H9 (cell line): ENCODE data around the gene EPB41L4B. TPM values are rescaled to one million over a fixed set of nuclear protein-coding genes. Genes with fewer than 3 reads are reported as not detected.

Source experiments
- DNase-seq: peaks from one replicate; pipeline ENCODE4 v3.0.0-alpha.2; 2017
- H2AFZ ChIP-seq: one replicate; pipeline ENCODE4 v1.6.1; 2013; ENCODE audit warnings: mild to moderate bottlenecking, low read length, control low read depth, moderate library complexity
- H2AK5ac ChIP-seq: 2 replicates; pipeline ENCODE4 v1.6.1; 2013; ENCODE audit warnings: low read length, control low read depth, mixed read lengths; ENCODE audit not compliant: insufficient read length
- H2BK120ac ChIP-seq: one replicate; pipeline ENCODE4 v1.6.1; 2013; ENCODE audit warnings: low read depth, mild to moderate bottlenecking, low read length, control low read depth, inconsistent platforms; ENCODE audit not compliant: poor library complexity, severe bottlenecking
- H2BK12ac ChIP-seq: 2 replicates; pipeline ENCODE4 v1.6.1; 2013; ENCODE audit warnings: low read length, control low read depth, mixed read lengths, low read depth; ENCODE audit not compliant: insufficient read length
- H2BK15ac ChIP-seq: 2 replicates; pipeline ENCODE4 v1.6.1; 2013; ENCODE audit warnings: low read depth, low read length, control low read depth
- H2BK20ac ChIP-seq: one replicate; pipeline ENCODE4 v1.6.1; 2013; ENCODE audit warnings: low read depth, mild to moderate bottlenecking, low read length, control low read depth, inconsistent platforms; ENCODE audit not compliant: poor library complexity, severe bottlenecking
- H2BK5ac ChIP-seq: 2 replicates; pipeline ENCODE4 v1.6.1; 2013; ENCODE audit warnings: low read length, control low read depth, mixed read lengths; ENCODE audit not compliant: insufficient read length
- H3K14ac ChIP-seq: 2 replicates; pipeline ENCODE4 v1.6.1; 2013; ENCODE audit warnings: low read length, control low read depth; ENCODE audit not compliant: insufficient read depth
- H3K18ac ChIP-seq: 2 replicates; pipeline ENCODE4 v1.6.1; 2013; ENCODE audit warnings: low read depth, mild to moderate bottlenecking, mixed read lengths, low read length, control low read depth; ENCODE audit not compliant: insufficient read length
- H3K23ac ChIP-seq: 2 replicates; pipeline ENCODE4 v1.6.1; 2013; ENCODE audit warnings: low read length, control low read depth, mixed read lengths, low read depth; ENCODE audit not compliant: insufficient read length
- H3K23me2 ChIP-seq: 2 replicates; pipeline ENCODE4 v1.6.1; 2013; ENCODE audit warnings: low read depth, mild to moderate bottlenecking, mixed read lengths, low read length, control low read depth; ENCODE audit not compliant: insufficient read length, poor library complexity, severe bottlenecking
- H3K27ac ChIP-seq: 2 replicates; pipeline ENCODE4 v1.5.1; 2013; ENCODE audit warnings: low read length, control low read depth, mixed read lengths, low read depth; ENCODE audit not compliant: insufficient read length
- H3K27me3 ChIP-seq: 2 replicates; pipeline ENCODE4 v1.6.1; 2013; ENCODE audit warnings: low read length, control low read depth, inconsistent platforms; ENCODE audit not compliant: insufficient read depth
- H3K4ac ChIP-seq: 2 replicates; pipeline ENCODE4 v1.6.1; 2013; ENCODE audit warnings: low read depth, mild to moderate bottlenecking, control low read depth, inconsistent platforms, low read length, moderate library complexity
- H3K4me1 ChIP-seq: 2 replicates; pipeline ENCODE4 v1.6.1; 2013; ENCODE audit warnings: low read length, control low read depth, inconsistent platforms; ENCODE audit not compliant: insufficient read depth
- H3K4me2 ChIP-seq: 2 replicates; pipeline ENCODE4 v1.6.1; 2013; ENCODE audit warnings: low read length, control low read depth, mixed read lengths; ENCODE audit not compliant: insufficient read length, insufficient read depth
- H3K56ac ChIP-seq: 2 replicates; pipeline ENCODE4 v1.6.1; 2013; ENCODE audit warnings: low read depth, mild to moderate bottlenecking, mixed read lengths, low read length, control low read depth; ENCODE audit not compliant: insufficient read length
- H3K79me1 ChIP-seq: 2 replicates; pipeline ENCODE4 v1.6.1; 2013; ENCODE audit warnings: low read depth, mild to moderate bottlenecking, moderate library complexity, low read length, control low read depth, inconsistent platforms; ENCODE audit not compliant: insufficient read depth, poor library complexity, severe bottlenecking
- H3K79me2 ChIP-seq: 2 replicates; pipeline ENCODE4 v1.6.1; 2013; ENCODE audit warnings: low read length, control low read depth, inconsistent platforms; ENCODE audit not compliant: insufficient read depth
- H3K9ac ChIP-seq: 2 replicates; pipeline ENCODE4 v1.6.1; 2013; ENCODE audit warnings: low read length, control low read depth, mixed read lengths; ENCODE audit not compliant: insufficient read length; ENCODE audit errors: extremely low read depth
- H3K9me3 ChIP-seq: one replicate; pipeline ENCODE4 v1.6.1; 2013; ENCODE audit warnings: low read depth, low read length, inconsistent platforms; ENCODE audit not compliant: control insufficient read depth
- H3T11ph ChIP-seq: one replicate; pipeline ENCODE4 v1.6.1; 2013; ENCODE audit warnings: mild to moderate bottlenecking, low read length, control low read depth, inconsistent platforms
- H4K20me1 ChIP-seq: one replicate; pipeline ENCODE4 v1.6.1; 2013; ENCODE audit not compliant: control insufficient read depth, insufficient read length, insufficient read depth
- H4K5ac ChIP-seq: 2 replicates; pipeline ENCODE4 v1.6.1; 2013; ENCODE audit warnings: low read depth, mild to moderate bottlenecking, mixed read lengths, low read length, control low read depth; ENCODE audit not compliant: insufficient read length
- H4K8ac ChIP-seq: replicated peaks from 2 replicates; pipeline ENCODE4 v1.6.1; 2013; ENCODE audit warnings: low read length, control low read depth, mixed read lengths, low read depth; ENCODE audit not compliant: insufficient read length
- H4K91ac ChIP-seq: 2 replicates; pipeline ENCODE4 v1.6.1; 2013; ENCODE audit warnings: low read depth, mild to moderate bottlenecking, moderate library complexity, mixed read lengths, low read length, control low read depth; ENCODE audit not compliant: insufficient read length
- H3K27ac Mint-ChIP-seq, 3 experiments: 2 replicates in 2 of 3; 3 replicates in 1 of 3; pipeline ENCODE4 v1.8.0; 2020 to 2021; ENCODE audit warnings: mixed read lengths in 3 of 3, mild to moderate bottlenecking in 1 of 3, moderate library complexity in 1 of 3
- H3K27me3 Mint-ChIP-seq: 2 replicates; pipeline ENCODE4 v1.8.0; 2021; ENCODE audit warnings: low read depth, mild to moderate bottlenecking, moderate library complexity, mixed read lengths
- H3K36me3 Mint-ChIP-seq, 3 experiments: 2 replicates in 2 of 3; 3 replicates in 1 of 3; pipeline ENCODE4 v1.8.0; 2020 to 2021; ENCODE audit warnings: low read depth in 3 of 3, mixed read lengths in 3 of 3; ENCODE audit not compliant: insufficient read depth in 1 of 3
- H3K4me1 Mint-ChIP-seq, 2 experiments: 2 replicates each; pipeline ENCODE4 v1.8.0; 2020; ENCODE audit warnings: mixed read lengths in 2 of 2
- H3K4me3 Mint-ChIP-seq, 2 experiments: 2 replicates in 1 of 2; 3 replicates in 1 of 2; pipeline ENCODE4 v1.8.0; 2020 to 2021; ENCODE audit warnings: mild to moderate bottlenecking in 2 of 2, mixed read lengths in 2 of 2, moderate library complexity in 1 of 2
- H3K9me3 Mint-ChIP-seq, 2 experiments: 2 replicates in 1 of 2; 3 replicates in 1 of 2; pipeline ENCODE4 v1.8.0; 2020; ENCODE audit warnings: mild to moderate bottlenecking in 2 of 2, mixed read lengths in 2 of 2, moderate library complexity in 1 of 2
- WGBS: extraction: QIAGEN DNeasy Blood & Tissue Kit; methylation state at CpG from one replicate; pipeline ENCODE4 v1.1.7; 2013; ENCODE audit warnings: missing lambda C conversion rate, low lambda C conversion rate, mixed read lengths; ENCODE audit not compliant: insufficient read length; ENCODE audit errors: extremely low coverage; 5-methylcytosine and 5-hydroxymethylcytosine counted together
- total RNA-seq: library from RNA; stranded (reverse); gene quantifications from 2 replicates; pipeline ENCODE4 v1.2.1, GENCODE V29; 2021
- TF ChIP-seq, protein P1 (sequence below): fragments of 200-600 bp; sonication (generic); conservative IDR thresholded peaks from 3 replicates; pipeline ENCODE4 v1.8.0; 2021; ENCODE audit warnings: antibody characterized with exemption, mild to moderate bottlenecking

The EPB41L4B gene
- total RNA-seq, 1 experiment from 2014 or later, result 18.9 TPM

DNA sequence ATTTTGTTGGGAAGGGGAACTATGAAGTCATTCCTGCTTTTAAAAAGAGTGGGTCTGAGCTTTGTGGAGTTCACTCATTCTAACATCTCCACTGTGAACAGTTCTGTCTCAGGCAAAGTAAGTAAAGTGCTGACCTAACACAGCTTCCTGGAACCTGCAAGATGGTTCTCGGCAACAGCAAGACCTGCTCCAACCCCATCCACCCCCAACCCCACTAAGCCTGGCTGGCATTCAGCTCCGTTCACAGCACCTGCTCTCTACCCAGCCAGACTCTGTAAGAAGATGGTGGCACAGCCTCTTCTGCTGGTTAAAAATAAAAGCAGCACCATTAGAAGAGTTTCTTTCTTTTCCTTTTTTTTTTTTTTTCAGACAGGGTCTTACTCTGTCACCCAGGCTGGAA is 42.0 kb downstream of the EPB41L4B start:
- TF ChIP-seq, protein P1, sequence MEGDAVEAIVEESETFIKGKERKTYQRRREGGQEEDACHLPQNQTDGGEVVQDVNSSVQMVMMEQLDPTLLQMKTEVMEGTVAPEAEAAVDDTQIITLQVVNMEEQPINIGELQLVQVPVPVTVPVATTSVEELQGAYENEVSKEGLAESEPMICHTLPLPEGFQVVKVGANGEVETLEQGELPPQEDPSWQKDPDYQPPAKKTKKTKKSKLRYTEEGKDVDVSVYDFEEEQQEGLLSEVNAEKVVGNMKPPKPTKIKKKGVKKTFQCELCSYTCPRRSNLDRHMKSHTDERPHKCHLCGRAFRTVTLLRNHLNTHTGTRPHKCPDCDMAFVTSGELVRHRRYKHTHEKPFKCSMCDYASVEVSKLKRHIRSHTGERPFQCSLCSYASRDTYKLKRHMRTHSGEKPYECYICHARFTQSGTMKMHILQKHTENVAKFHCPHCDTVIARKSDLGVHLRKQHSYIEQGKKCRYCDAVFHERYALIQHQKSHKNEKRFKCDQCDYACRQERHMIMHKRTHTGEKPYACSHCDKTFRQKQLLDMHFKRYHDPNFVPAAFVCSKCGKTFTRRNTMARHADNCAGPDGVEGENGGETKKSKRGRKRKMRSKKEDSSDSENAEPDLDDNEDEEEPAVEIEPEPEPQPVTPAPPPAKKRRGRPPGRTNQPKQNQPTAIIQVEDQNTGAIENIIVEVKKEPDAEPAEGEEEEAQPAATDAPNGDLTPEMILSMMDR, result no peak
- Histone ChIP-seq H2BK15ac (no peak overlapping the region), H2BK5ac (no peak overlapping the region), H3K9me3 (no peaks in the 10 kb centered on the region), H3K56ac (no peak overlapping the region), H3K79me2 (peaks cover 3% of the 10 kb centered on the region; the same call in 1 of the 2 replicates), H2AK5ac (no peak overlapping the region), H3K9ac (no peak overlapping the region), H3K23me2 (no peaks in the 10 kb centered on the region), H3T11ph (no peak overlapping the region), H4K91ac (no peak overlapping the region), H4K5ac (no peak overlapping the region), H3K4me1 (no peaks in the 10 kb centered on the region), H3K79me1 (no peaks in the 10 kb centered on the region), H3K27ac (no peak overlapping the region), H3K4ac (no peak overlapping the region), H2BK120ac (no peak overlapping the region), H3K27me3 (no peaks in the 10 kb centered on the region), H3K14ac (no peak overlapping the region), H4K8ac (no peak overlapping the region), H3K18ac (no peak overlapping the region), H3K23ac (no peak overlapping the region), H4K20me1 (no peaks in the 10 kb centered on the region), H2BK20ac (no peak overlapping the region), H2BK12ac (no peak overlapping the region), H2AFZ (no peak overlapping the region), H3K4me2 (no peak overlapping the region)
- Mint-ChIP-seq H3K9me3 (no peaks in the 10 kb centered on the region), H3K27me3 (no peaks in the 10 kb centered on the region), H3K4me1 (peaks cover 5 to 10% of the 10 kb centered on the region in 2 experiments), H3K4me3 (no peak overlapping the region), H3K36me3 (peaks cover 3 to 21% (median 11%) of the 10 kb centered on the region in 3 experiments; a peak in 6 of 7 replicates), H3K27ac (no peak overlapping the region)
- WGBS, result no CpG with 5 or more reads among the region's 2 CpGs
- DNase-seq, result no peak
